GM23338 (cell line): ENCODE data around the gene SLC4A8. TPM values are rescaled to one million over a fixed set of nuclear protein-coding genes. Genes with fewer than 3 reads are reported as not detected.

Experiments
- ATAC-seq: fragments of 200-7000 bp; cut with Tn5 transposase; 3 replicates; pipeline ENCODE4 v1.9.1; 2020
- DNase-seq: peaks from one replicate; pipeline ENCODE4 v3.0.0-alpha.2; 2015; ENCODE audit warnings: low spot score
- H2AFZ ChIP-seq: fragments of 200-600 bp; sonication (generic); 2 replicates; pipeline ENCODE4 v1.8.0; 2016; ENCODE audit warnings: antibody characterized with exemption, mild to moderate bottlenecking, moderate library complexity
- H3F3A ChIP-seq: fragments of 200-600 bp; sonication (generic); replicated peaks from 2 replicates; pipeline ENCODE4 v1.8.0; 2017; ENCODE audit warnings: antibody characterized with exemption, mixed run types, low read depth
- H3K27ac ChIP-seq: fragments of 200-600 bp; sonication (generic); 2 replicates; pipeline ENCODE4 v1.6.1; 2016; ENCODE audit warnings: low read depth
- H3K27me3 ChIP-seq: fragments of 200-600 bp; sonication (generic); 2 replicates; pipeline ENCODE4 v1.8.0; 2016; ENCODE audit warnings: mild to moderate bottlenecking, mixed run types, moderate library complexity; ENCODE audit not compliant: insufficient read depth
- H3K36me3 ChIP-seq: fragments of 200-600 bp; sonication (generic); 2 replicates; pipeline ENCODE4 v1.8.0; 2016; ENCODE audit warnings: mild to moderate bottlenecking; ENCODE audit not compliant: insufficient read depth
- H3K4me1 ChIP-seq: fragments of 200-600 bp; sonication (generic); 2 replicates; pipeline ENCODE4 v1.8.0; 2016; ENCODE audit warnings: mild to moderate bottlenecking, moderate library complexity; ENCODE audit not compliant: insufficient read depth
- H3K4me2 ChIP-seq: fragments of 200-600 bp; sonication (generic); 2 replicates; pipeline ENCODE4 v1.7.1; 2017; ENCODE audit warnings: mixed run types
- H3K4me3 ChIP-seq: fragments of 200-600 bp; sonication (generic); 2 replicates; pipeline ENCODE4 v1.6.1; 2016; ENCODE audit warnings: mixed run types
- H3K79me2 ChIP-seq: fragments of 200-600 bp; sonication (generic); replicated peaks from 2 replicates; pipeline ENCODE4 v1.8.0; 2017; ENCODE audit warnings: mild to moderate bottlenecking; ENCODE audit not compliant: insufficient read depth
- H3K9me2 ChIP-seq: fragments of 200-600 bp; sonication (generic); 2 replicates; pipeline ENCODE4 v1.8.0; 2017; ENCODE audit not compliant: insufficient read depth
- H4K20me1 ChIP-seq: fragments of 200-600 bp; sonication (generic); replicated peaks from 2 replicates; pipeline ENCODE4 v1.8.0; 2017; ENCODE audit warnings: mild to moderate bottlenecking; ENCODE audit not compliant: insufficient read depth
- H3K27ac Mint-ChIP-seq: 2 replicates; pipeline ENCODE4 v1.8.0; 2020; ENCODE audit warnings: inconsistent platforms, mild to moderate bottlenecking, moderate library complexity, mixed read lengths
- H3K27me3 Mint-ChIP-seq: 3 replicates; pipeline ENCODE4 v1.8.0; 2022; ENCODE audit warnings: low read depth, mild to moderate bottlenecking, moderate library complexity, mixed read lengths, inconsistent platforms; ENCODE audit not compliant: insufficient read depth, poor library complexity
- H3K36me3 Mint-ChIP-seq: 3 replicates; pipeline ENCODE4 v1.8.0; 2021; ENCODE audit warnings: low read depth, mild to moderate bottlenecking, inconsistent platforms, moderate library complexity, mixed read lengths
- H3K4me1 Mint-ChIP-seq: 3 replicates; pipeline ENCODE4 v1.8.0; 2020; ENCODE audit warnings: mild to moderate bottlenecking, inconsistent platforms, mixed read lengths
- H3K4me3 Mint-ChIP-seq: 3 replicates; pipeline ENCODE4 v1.8.0; 2021; ENCODE audit warnings: moderate library complexity, mild to moderate bottlenecking, inconsistent platforms, mixed read lengths
- H3K9me3 Mint-ChIP-seq: 3 replicates; pipeline ENCODE4 v1.8.0; 2020; ENCODE audit warnings: moderate library complexity, mild to moderate bottlenecking, inconsistent platforms, mixed read lengths
- CREB1 ChIP-seq: fragments of 250-450 bp; sonication (Bioruptor Pico); IDR thresholded peaks from 2 replicates; pipeline ENCODE4 v1.5.0; 2020; ENCODE audit warnings: low read depth, mild to moderate bottlenecking, moderate library complexity
- ETS1 ChIP-seq: IDR thresholded peaks from 2 replicates; pipeline ENCODE4 v1.6.1; 2016; ENCODE audit warnings: antibody characterized with exemption
- EZH2 ChIP-seq: fragments of 200-600 bp; sonication (generic); IDR thresholded peaks from one replicate; pipeline ENCODE4 v1.8.0; 2017; ENCODE audit warnings: antibody characterized with exemption, mild to moderate bottlenecking, low read depth; ENCODE audit not compliant: unreplicated experiment
- EZH2phosphoT487 ChIP-seq: fragments of 200-600 bp; sonication (generic); IDR thresholded peaks from one replicate; pipeline ENCODE4 v1.8.1; 2018; ENCODE audit warnings: antibody characterized with exemption; ENCODE audit not compliant: unreplicated experiment
- JUNB ChIP-seq: IDR thresholded peaks from one replicate; pipeline ENCODE4 v1.6.1; 2016; ENCODE audit warnings: antibody characterized with exemption; ENCODE audit not compliant: unreplicated experiment
- NANOG ChIP-seq: IDR thresholded peaks from 2 replicates; pipeline ENCODE4 v1.6.1; 2016; ENCODE audit warnings: antibody characterized with exemption, borderline replicate concordance
- STAT1 ChIP-seq: IDR thresholded peaks from one replicate; pipeline ENCODE4 v1.6.1; 2016; ENCODE audit warnings: antibody characterized with exemption; ENCODE audit not compliant: unreplicated experiment
- polyA plus RNA-seq: library from polyadenylated mRNA; unstranded; fragments of >200 nt; fragmentation: Nextera tagmentation; extraction: Ambion mirVana; gene quantifications from 2 replicates; pipeline ENCODE4 v1.2.1, GENCODE V29; 2016
- total RNA-seq: library from RNA; depleted of rRNA; stranded (reverse); fragments of >200 nt; shearing (Covaris generic); gene quantifications from 2 replicates; pipeline ENCODE4 v1.2.3, GENCODE V29; 2014
- TF ChIP-seq, protein P1 (sequence below): IDR thresholded peaks from one replicate; pipeline ENCODE4 v1.6.1; 2018; ENCODE audit warnings: antibody characterized with exemption; ENCODE audit not compliant: unreplicated experiment
- TF ChIP-seq, protein P2 (sequence below), 2 experiments: fragments of 200-600 bp in 1 of 2; sonication (generic) in 1 of 2; conservative IDR thresholded peaks; 2 replicates each; pipeline versions ENCODE4 v1.5.1 to v1.6.1; 2016 to 2017; ENCODE audit warnings: antibody characterized with exemption in 2 of 2, low read depth in 2 of 2, mild to moderate bottlenecking in 2 of 2, moderate library complexity in 1 of 2

The SLC4A8 gene
- total and polyA plus RNA-seq, 2 experiments from 2014 or later = 7.6 to 9.2 TPM

- ATAC-seq = no peak
- H3K9me3 Mint-ChIP-seq = no peaks in the 10 kb centered on the region; the same call in 1 of the 3 replicates
- Histone ChIP-seq H3K79me2 (no peaks in the 10 kb centered on the region), H3K27ac (no peak overlapping the region), H2AFZ (peak overlapping the region; percentile 47; the same call in 1 of the 2 replicates), H3K27me3 (no peaks in the 10 kb centered on the region), H4K20me1 (no peaks in the 10 kb centered on the region), H3K4me2 (no peak overlapping the region), H3K4me3 (no peak overlapping the region), H3K9me2 (no peaks in the 10 kb centered on the region), H3K36me3 (no peaks in the 10 kb centered on the region; the same call in 1 of the 2 replicates), H3F3A (0 out of 2 replicates have a peak, but pooled peaks cover 3% of the 10 kb centered on the region), H3K4me1 (peaks cover 16% of the 10 kb centered on the region)
- H3K4me3 Mint-ChIP-seq = no peak overlapping the region
- DNase-seq = no peak
- no peaks in the 10 kb centered on the region; the same call in 2 of the 3 replicates for H3K36me3 Mint-ChIP-seq
- no peak for TF ChIP-seq NANOG
- TF ChIP-seq, protein P1, sequence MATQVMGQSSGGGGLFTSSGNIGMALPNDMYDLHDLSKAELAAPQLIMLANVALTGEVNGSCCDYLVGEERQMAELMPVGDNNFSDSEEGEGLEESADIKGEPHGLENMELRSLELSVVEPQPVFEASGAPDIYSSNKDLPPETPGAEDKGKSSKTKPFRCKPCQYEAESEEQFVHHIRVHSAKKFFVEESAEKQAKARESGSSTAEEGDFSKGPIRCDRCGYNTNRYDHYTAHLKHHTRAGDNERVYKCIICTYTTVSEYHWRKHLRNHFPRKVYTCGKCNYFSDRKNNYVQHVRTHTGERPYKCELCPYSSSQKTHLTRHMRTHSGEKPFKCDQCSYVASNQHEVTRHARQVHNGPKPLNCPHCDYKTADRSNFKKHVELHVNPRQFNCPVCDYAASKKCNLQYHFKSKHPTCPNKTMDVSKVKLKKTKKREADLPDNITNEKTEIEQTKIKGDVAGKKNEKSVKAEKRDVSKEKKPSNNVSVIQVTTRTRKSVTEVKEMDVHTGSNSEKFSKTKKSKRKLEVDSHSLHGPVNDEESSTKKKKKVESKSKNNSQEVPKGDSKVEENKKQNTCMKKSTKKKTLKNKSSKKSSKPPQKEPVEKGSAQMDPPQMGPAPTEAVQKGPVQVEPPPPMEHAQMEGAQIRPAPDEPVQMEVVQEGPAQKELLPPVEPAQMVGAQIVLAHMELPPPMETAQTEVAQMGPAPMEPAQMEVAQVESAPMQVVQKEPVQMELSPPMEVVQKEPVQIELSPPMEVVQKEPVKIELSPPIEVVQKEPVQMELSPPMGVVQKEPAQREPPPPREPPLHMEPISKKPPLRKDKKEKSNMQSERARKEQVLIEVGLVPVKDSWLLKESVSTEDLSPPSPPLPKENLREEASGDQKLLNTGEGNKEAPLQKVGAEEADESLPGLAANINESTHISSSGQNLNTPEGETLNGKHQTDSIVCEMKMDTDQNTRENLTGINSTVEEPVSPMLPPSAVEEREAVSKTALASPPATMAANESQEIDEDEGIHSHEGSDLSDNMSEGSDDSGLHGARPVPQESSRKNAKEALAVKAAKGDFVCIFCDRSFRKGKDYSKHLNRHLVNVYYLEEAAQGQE = no peak
- no peak for TF ChIP-seq CREB1 (CRISPR knock-in tag)
- TF ChIP-seq, protein P2, sequence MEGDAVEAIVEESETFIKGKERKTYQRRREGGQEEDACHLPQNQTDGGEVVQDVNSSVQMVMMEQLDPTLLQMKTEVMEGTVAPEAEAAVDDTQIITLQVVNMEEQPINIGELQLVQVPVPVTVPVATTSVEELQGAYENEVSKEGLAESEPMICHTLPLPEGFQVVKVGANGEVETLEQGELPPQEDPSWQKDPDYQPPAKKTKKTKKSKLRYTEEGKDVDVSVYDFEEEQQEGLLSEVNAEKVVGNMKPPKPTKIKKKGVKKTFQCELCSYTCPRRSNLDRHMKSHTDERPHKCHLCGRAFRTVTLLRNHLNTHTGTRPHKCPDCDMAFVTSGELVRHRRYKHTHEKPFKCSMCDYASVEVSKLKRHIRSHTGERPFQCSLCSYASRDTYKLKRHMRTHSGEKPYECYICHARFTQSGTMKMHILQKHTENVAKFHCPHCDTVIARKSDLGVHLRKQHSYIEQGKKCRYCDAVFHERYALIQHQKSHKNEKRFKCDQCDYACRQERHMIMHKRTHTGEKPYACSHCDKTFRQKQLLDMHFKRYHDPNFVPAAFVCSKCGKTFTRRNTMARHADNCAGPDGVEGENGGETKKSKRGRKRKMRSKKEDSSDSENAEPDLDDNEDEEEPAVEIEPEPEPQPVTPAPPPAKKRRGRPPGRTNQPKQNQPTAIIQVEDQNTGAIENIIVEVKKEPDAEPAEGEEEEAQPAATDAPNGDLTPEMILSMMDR (conservative IDR thresholded peaks at IDR 0.05; ENCODE audit: low read depth in 2 of 2) = no peak
- no peak for TF ChIP-seq EZH2
- H3K27ac Mint-ChIP-seq = no peak overlapping the region
- H3K4me1 Mint-ChIP-seq = peaks cover 42% of the 10 kb centered on the region
- peaks cover 11% of the 10 kb centered on the region for H3K27me3 Mint-ChIP-seq
Observed at GRCh38 chr12:51540996-51541395, 116.4 kb downstream of the SLC4A8 start.

DNA sequence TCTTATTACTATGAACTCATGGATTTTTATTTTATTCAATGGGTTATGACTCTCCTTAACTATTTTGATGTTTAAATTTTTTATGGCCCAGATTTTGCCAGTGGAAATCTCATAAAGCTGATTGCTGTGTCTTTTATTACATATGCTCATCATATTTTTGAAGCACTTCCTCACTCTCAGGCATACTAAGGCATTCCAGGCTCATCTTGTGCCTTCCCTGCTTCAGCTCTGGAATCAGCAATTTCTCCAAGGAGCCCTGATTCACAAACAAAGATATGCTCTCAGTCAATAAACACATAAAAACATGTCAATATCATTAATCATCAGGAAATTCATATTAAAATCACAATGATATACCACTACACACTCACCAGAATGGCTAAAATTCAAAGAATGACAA is 121.5 kb downstream of the SLC4A8 start:
- Mint-ChIP-seq H3K9me3 (no peaks in the 10 kb centered on the region; the same call in 1 of the 3 replicates), H3K27ac (no peak overlapping the region), H3K4me3 (no peak overlapping the region), H3K27me3 (peaks cover 8% of the 10 kb centered on the region), H3K4me1 (peaks cover 52% of the 10 kb centered on the region), H3K36me3 (no peaks in the 10 kb centered on the region; the same call in 2 of the 3 replicates)
- no peak for ATAC-seq
- no peak for DNase-seq
- Histone ChIP-seq H3K27me3 (no peaks in the 10 kb centered on the region), H3K9me2 (no peaks in the 10 kb centered on the region), H3K36me3 (no peaks in the 10 kb centered on the region; the same call in 1 of the 2 replicates), H3F3A (no peaks in the 10 kb centered on the region), H3K4me2 (no peak overlapping the region), H3K27ac (no peak overlapping the region), H2AFZ (no peak overlapping the region), H3K4me1 (0 out of 2 replicates have a peak, but pooled peaks cover 6% of the 10 kb centered on the region), H3K4me3 (no peak overlapping the region), H3K79me2 (no peaks in the 10 kb centered on the region), H4K20me1 (no peaks in the 10 kb centered on the region)
- TF ChIP-seq JUNB (no peak), EZH2phosphoT487 (no peak), NANOG (no peak), ETS1 (no peak), STAT1 (no peak)
- TF ChIP-seq, protein P1 = no peak
